NCI-H2227 (cell line): ENCODE data around the gene FAM76B.

Source experiments
- DNase-seq: peaks from one replicate; lab custom pipeline; 2025; ENCODE audit not compliant: unreplicated experiment; lab: John Stamatoyannopoulos, UW

Gene FAM76B

DNA sequence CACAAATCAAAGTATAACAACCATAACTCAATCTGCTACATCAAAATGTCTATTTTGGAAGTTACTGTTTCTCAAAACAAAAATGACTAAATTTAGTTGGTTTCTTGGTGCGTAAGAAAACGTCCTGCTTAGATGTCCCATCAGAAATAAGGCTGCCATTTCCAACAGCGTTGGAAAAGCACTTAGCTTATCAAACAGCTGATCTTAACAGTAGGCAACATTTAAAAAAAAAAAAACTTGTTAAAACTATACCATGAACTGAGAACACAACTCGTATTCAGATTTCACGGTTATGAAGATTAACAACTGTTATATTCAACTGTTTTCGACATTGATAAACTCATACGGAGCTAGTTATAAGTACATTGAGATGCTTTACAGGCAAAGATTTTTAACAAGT, 3.1 kb upstream of the FAM76B start:
- no peak for DNase-seq

DNA sequence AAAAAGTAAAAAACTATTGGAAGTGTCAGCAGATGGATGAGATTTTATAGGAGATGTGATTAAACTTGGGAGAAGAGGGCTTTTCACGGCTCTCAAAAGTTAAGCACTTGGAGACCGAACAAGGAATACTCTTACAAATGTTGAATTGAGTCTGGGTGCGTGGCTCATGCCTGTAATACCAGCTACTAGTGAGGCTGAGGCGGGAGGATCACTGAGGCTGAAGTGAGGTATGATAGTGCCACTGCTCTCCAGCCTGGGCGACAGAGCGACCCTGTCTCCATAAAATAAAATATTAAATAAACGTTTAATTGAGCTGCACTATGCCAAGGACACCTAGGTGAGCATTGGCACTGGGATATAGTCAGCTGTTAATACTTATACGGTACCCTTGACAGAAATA, 2.6 kb upstream of the FAM76B start:
- DNase-seq = no peak

DNA sequence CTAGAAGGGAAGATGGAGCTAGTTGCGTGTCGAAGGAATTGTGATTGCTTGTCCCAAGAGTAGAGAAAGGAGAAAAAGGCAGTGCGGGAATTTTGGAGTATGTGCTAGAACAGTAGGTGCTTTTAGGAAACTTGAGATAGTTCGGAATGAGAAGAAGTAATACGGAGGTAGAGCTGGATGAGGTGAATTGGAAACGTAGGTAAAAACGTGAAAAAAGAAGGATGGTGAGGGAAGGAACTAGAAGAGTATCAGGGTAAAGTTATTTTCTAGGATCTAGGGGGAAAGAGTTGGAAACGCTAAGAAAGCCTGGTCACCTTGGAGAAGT, 2.1 kb upstream of the FAM76B start:
- DNase-seq = no peak

DNA sequence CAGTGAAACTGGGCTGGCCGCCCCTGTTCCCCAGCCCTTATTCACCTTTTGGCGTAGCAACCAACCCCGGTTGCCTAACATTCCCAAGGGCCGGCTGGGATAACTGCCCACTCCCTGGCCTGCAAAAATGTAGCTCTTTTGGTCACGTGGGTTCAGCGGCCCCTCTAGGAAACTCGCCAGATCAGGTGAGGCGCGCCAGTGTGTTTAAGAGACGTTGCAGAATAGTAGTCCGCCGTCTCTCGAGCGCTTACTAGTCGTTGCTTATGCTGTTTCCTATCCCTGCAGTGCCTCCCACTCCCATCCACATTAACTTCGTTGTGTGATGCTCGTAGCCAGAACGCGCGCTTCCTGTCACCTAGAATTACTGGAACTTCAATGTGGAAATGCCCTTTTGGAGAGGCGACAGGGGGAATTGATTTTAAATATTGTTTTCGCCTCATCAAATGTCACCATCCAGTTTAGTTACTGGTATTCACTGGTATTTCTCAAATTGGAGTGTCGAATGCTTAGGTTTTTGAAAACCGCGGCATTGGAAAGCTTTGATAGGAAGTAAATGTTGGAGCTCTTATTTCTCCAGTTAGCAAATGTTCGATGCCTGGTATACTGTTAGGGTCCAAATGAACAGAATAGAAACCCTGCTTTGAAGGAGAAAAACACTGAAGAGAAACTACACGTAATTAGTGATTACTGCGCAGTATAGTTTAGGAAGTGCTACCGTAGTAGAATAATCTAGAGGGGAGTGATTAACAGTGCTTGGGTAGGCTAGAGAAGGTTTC, 1.5 kb upstream of the FAM76B start:
- DNase-seq = peak; percentile 82

DNA sequence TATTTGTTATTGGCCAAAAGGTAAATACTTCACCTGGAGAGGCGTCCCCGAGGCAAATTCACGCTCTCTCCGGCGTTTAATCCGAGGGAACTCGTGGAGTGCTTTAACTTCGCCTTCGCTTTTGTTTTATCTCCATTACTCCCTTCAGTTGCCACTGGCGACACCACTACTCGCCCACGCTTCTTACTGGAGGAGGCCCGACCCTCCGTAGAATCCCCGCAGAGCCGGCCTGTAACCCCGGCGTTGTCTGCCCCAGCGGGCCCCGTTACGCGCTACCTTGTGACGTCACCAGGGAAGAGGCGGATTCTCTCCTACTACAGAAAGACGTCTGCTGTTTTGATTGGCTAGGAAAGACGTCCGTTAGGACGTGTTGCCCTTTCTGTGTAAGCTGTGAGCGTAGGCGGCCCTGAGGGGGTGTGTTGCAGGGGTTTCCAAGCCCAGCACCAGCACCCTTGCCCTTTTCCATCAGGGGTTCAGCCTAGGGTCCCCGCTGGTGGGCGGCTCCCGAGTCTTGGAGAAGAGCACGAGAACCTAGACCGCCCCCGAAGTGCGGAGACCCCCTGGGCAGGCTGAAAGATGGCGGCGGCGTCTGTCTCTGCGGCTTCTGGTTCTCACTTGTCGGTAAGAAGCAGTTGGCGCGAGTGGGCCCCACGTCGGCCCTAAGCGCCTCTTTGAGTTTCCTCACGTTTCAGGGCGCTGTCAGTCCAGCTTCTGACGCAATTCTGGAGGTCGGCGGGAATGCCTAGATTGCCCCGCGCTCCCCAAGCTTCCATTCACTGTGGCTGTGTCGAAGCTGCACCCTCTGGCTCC, 746 bp upstream of the FAM76B start, which contains the start of gene CEP57:
CEP57 (plus strand) TSS at position 376 of the 810 bp plus-strand sequence; CDS start at position 577, 201 bp downstream.
- DNase-seq = peak; percentile 96

DNA sequence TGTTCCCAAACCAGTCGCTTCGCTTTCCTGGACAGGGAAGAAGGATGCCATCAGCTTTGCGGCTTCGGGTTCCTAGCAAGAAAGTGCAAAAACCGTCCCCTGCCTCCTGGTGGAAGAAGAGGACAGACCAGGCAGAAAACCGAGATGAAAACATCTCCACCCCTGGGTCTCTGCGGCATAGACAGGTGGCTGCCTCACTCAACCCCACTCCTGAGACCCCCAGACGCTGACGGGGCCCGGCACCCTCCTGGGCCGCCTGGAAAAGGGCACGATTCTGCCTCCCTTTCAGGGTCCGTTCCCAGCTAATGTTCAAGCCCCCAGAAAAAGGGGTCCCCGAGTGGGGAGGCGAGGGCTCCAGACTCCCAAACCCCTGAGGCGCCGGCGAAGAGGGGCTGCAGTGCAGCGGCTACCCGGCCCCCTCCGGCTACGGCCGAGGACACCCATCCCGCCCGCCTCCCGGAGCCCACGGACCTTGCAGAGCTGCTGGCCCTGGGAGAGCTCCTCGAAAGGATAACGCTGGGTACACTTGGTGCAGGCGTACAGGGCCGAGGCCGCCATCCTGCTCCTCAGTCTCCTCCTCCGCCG, 569 bp downstream of the FAM76B start:
- DNase-seq = peak; percentile 53

DNA sequence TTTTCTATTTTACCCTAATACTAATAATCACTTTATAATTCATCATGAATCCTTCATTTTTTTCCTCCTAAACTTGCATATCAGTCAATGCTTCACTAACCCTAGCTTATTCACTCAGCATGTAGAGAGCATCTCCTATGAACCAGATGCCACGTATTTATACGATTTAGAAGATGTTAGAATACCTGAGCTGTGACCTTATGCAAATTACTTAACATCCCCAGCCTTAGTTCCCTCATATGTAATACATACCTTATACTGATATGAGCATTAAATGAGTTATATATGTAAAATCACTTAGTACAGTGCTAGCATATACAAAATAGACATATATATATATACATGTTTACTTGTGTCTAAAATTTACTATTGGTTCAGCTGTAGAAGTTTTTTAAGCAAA, 9.0 kb downstream of the FAM76B start:
- DNase-seq = no peak

DNA sequence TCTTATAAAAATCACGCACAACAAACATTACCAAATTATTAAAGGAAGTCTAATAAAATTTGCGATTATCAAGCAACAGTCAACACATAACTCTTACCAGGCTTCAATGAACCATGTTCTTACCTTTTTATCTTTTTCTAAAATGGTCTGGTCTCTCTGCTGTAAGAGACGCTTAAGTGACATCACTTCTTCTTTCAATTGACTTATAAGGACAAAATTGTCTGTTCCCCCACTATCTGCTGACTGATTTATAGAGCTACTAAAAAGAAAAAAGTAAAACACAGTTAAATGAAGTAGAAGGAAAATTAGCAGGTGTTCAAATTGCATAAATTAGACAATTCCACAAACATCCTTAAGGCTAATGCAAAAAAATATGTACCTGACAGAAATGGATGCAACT, 10.9 kb downstream of the FAM76B start:
- DNase-seq = no peak

DNA sequence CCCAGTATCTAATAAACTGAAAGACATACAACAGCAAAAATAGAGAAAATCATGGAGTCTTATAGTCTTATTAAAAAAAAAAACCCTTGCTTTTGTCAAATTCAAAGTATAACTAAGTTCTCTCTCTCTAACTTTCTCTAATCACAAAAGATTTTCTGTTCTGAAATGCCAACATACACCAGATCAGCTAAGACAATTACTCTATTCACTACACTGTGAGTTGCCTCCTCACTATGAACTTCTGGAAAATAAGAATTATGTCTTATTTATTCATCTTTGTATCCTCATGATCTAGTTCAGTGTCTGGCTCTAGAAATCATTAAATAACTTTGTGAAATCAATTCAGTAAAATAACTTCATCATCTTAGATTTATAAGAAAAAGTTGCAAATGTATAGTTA, 12.7 kb downstream of the FAM76B start:
- no peak for DNase-seq

DNA sequence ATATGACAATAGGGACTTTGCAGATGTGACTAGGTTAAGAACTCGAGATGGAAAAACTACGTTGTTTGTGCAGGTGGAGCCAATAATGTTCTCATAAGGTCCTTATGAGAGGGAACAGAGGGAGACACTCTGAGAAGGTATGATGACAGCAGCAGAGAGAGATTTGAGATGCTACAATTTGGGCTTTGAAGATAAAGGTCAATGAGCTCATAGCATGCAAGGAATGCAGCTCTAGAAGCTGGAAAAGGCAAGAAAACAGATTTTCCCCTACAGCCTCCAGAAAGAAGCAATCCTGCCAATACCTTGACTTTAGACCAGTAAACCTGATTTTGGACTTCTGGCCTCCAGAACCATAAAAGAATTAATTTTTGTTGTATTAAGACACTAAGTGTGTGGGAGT, 21.1 kb downstream of the FAM76B start:
- no peak for DNase-seq

DNA sequence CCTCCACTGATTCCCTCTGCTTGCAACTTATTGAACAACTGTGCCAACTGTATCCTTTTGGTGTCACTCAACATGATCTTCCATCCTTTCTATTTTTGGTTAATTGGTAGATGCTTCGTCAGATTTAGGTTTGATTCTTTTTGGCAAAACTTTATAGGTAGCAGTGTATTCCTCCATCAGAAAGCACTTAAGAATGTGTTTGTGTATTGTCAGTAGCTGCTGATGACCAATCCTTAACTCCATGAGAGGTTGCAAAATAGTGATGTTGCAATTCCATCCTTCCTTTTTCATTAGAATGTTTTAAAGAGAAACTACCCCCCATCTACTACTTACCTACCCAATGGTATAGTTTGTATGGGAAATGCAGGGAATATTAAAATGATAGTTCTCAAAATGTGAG, 22.1 kb downstream of the FAM76B start:
- DNase-seq = no peak

DNA sequence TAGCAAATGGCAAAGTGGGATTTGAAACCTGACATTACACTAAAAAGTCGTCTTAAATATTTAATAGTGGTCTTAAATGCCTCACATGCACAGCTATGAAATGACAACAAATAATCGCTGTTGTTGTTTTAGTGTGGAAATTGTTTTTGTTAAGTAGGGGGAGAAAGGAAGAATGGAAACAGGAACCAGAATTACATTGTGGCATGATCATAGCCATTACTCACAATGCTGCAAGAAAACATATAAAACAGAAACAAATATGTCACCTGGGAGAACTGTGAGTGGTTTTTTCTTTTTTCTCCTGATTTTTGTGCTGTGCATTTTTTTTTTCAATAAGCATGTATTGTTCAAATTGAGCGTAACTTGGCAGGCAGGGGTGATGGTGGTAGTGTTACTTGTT, 22.9 kb downstream of the FAM76B start:
- DNase-seq = no peak

DNA sequence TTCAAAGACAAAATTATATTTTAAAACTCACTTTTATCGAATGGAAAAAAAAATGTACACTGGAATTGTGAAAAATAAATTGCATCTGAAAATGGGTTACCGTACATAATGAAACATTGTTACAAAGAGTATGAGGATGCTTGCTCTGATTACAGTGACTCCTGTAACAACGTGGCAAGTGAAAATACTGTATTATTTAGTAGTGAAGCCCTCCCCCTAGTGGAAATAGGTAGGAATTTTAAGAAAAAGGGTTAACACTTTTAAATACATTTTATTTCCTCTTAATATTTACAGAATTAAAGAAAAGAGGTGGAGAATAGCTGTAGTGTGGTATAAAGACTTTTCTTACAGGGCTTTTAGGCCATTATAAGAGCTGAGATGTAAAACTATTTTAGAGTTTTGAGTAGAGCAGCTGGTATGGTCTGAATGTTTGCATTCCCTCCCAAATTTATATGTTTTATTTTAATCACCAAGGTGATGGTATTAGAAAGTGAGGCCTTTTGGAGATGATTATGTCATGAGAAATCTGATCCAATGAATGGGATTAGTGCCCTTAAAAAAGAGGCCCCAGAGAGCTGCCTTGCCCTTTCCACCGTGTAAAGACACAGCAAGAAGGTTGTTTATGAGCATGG, 25.2 kb downstream of the FAM76B start:
- peak; percentile 54 for DNase-seq

DNA sequence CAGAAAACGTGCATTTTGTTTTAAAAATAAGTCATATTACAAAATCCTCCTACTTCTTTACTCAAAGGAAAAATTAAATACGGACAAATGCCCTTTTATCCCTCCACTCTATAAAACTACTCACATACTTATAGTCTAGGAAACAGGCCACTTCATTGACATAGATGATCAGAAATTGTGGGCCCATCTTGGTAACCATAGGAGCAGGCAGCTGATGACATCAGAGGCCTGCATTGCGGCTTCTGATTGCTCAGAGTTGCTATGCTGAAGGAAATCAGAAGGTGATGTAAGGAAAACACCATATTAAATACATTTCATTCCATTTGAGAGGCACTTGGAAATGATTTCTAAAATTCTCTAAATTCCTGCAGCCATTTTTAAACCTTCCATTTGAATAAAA, 27.0 kb downstream of the FAM76B start:
- no peak for DNase-seq

DNA sequence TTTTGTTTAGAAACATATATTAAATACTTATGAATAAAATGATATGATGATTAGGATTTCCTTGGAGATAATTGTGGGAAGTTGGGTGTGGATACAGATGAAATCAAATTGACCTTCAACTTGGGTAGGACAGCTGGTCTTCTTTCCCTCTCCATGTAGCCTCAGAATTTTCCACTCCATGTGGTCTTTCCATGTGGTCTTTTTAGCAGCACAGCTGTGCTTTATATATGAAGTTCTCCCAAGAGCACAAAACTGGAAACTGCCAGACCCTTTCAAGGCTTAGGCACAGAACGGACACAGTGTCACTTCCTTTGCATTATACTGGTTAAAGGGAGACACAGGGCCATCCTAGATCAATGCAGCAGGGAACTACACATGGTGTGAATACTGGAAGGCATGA, 28.6 kb downstream of the FAM76B start:
- DNase-seq = no peak

DNA sequence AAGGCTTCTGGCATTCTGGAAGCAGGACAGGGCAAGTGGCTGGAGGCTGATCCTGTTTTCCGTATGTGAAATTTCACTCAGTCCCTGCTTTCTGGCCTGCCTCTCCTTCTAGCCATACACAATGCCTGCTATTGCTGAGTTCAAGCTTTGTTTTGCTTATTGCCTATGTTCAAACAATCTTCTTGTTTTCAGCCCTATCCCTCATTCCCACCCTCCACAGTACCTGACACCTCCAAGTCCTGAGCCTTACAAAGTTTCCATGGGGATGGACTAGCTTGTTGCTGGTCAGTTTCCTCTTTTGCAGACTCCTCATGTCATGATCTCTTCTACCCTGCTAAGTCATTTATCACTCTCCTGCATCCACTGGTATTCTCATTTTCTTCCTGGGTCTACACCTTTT, 38.1 kb downstream of the FAM76B start:
- DNase-seq = no peak

DNA sequence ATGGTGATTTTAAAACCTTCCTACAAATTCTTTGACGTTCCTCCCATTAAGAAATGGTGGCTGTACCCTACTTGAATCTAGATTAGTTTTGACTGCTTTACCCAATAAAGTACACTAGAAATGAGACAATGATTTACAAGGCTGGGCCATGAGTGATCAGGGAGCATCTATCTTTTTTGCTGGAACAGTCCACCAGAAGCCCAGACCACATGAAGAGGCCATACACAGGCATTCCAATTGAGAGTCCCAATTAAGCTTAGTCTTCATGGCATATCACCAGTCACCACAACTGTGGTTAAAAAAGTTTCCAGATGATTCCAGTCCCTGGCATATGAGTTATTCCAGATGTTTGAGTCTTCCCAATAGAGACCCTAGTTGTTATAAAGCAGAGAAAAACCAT, 39.5 kb downstream of the FAM76B start:
- DNase-seq = no peak

DNA sequence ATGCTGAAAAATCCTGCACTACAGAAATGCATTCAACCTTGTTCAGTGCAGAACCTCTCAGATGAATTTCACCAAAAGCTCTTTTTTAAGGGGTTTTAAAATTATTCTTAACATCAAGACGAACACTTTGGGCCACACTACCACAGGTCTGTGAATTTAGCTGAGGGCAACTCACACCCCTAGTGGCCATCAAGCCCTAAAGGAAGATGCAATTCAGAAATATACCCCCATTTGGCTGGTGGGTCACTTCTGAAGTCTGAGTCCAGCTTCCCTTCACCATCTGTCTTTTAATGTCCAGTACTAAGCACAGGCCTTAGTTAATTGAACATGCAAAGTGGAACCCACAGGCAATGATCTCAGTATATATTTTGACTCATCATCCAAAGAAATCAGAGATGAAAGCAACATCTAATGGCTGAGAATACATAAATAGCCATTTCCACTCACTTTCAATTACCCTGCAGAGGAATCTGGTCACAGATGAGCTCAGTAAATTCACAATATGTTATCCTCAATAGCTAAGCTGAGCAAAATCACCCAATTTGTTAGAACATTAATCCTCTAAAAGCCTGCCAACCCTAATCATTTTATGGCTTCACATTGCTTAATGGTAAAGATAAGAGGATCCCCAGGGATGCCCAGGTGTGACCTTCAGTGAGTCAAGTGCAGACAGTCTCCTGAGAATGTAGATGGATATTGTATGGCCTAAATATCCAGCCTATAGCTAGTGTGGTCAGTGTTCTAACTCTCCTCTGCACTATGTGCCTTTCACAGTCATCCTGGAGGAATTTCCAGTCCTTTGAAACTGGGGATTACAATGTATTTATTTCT, 50.3 kb downstream of the FAM76B start:
- DNase-seq = no peak

DNA sequence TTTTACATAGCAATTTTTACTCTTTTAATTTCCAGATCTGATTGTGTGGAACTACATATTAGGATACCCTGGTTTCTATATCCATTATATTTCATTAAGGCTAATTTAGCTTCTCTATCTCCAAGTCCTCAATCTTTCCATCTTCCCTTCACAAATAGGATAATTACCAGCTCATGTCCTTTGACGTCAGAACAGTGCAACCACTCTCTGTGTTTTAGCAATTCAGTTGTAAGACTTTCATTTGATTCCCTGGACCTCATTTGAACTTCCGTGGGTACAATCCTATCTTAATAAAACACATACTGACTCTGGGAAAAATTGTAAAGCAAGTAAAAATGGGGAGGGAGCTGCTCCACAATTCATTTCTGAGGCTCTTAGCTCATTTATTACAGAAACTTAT, 52.8 kb downstream of the FAM76B start:
- no peak for DNase-seq

DNA sequence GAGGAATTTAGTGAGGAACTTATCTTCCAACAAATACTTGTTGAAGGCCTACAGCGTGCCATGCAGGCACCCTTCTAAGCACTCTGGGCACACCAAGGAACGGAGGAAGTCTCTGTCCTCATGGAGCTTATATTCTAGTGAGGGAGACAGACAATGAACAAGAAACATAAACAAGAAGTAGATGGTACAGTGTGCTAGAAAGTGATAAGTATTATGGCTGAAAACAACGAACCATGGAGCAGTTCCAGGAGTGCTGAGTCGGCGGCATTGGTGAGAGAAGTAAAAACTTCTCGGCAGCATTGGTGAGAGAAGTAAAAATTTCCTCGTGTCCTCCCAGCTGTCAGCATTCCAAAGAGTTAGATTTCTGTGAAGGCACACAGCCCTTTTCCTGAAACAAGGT, 53.2 kb downstream of the FAM76B start:
- no peak for DNase-seq

DNA sequence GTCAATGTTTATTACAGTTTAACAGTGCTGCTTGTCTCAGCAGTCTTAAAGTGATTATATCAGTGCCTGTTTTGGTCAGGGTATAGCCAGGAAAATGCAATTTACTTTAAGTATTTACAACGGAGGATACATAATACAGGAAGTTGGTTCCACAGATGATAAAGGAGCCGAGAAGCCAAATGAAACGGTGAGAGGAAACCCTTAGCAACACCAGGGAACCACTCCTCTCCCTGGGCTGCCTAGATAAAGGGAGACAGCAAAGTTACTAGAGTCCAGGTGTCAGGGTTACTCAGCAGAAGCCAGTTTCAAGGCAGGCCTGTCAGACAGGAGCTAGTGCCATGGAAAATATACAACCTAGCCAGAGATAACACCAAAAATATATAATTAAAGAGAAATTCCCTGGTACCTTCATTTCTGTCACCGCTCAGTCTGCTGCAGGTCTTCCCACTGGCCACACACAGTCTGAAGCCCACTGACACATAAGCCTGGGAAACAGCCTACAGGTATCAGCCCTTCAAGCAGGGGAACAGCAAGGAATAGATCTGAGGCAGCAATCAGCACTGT, 55.5 kb downstream of the FAM76B start:
- no peak for DNase-seq
